WI38 (cell line): Measurements from ENCODE around the gene KIF18B.

ENCODE experiments used
- H3K4me3 ChIP-seq: 2 replicates; pipeline ENCODE4 v1.5.1; 2011; ENCODE audit warnings: low read depth, mild to moderate bottlenecking, control low read depth, low read length
- CTCF ChIP-seq: IDR thresholded peaks from 2 replicates; pipeline ENCODE4 v1.5.1; 2012; ENCODE audit warnings: low read depth, mild to moderate bottlenecking, control low read depth, low read length

Gene KIF18B

DNA sequence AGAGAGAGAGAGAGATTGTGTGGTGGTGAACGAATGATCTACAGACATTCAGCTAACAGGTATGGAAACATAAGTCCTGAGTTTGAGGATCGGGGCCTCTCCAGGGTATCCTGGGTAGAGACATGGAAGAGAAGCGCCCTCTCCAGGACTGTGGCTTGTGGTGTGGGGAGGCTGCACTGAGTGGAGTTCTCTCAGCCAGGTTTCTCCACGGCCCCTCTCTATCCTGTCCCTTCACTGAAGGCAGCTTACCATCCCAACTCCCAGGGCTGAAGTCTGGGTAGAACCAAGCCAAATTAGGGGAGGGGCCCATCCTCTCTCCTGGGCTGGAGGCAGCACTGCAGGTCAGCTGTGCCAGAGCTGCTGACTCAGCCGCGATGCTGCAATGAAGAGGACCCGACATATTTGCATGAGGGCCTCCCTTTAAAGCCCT lies 14.4 kb upstream of the KIF18B start:
- no peak overlapping the region for H3K4me3 ChIP-seq
- no peak for TF ChIP-seq CTCF

GRCh38 chr17:44960691-44961090 lies 13.1 kb upstream of the KIF18B start:
- no peak overlapping the region for H3K4me3 ChIP-seq
- TF ChIP-seq CTCF: no peak

- no peak for TF ChIP-seq CTCF
- H3K4me3 ChIP-seq: no peak overlapping the region
Measured at GRCh38 chr17:44959821-44960531, 12.4 kb upstream of the KIF18B start.

GRCh38 chr17:44956998-44957981 lies 9.7 kb upstream of the KIF18B start:
- TF ChIP-seq CTCF: no peak
- no peak overlapping the region for H3K4me3 ChIP-seq

DNA sequence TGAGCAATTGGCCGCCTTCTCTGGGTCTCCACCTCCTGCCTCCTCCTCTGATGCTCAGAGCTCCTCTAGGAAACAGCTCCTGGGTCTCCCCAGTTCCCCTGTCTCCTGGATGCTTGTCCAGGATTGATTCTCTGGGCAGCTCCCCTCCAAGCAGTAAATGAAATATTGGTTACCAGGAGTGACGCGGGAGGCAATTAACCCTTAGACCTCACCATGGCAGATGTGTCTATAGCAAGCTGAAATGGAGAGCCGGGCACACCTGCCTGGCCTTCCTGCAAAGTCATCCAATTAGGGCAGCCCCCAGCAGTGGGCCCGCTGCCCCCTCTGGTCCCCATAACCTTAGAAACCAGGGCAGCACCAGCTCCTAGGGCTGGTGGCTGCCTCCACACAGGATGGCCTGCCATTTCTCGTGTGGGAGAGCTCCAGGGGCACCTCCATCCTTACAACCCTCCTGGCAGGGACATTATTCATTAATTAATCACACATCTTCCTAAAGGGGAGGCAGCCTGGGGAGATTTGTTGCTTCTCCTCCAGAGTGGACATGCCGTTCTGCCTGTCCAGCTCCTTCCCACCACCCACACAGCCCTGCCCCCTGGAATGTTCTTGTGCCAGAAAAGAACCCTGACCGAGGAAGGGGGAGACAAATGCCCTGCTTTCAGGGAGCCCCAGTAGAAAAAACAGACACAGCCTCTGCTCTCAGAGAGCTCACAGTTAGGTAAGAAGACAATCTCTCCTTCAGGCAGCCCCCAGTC lies 8.3 kb upstream of the KIF18B start:
- H3K4me3 ChIP-seq: no peak overlapping the region
- no peak for TF ChIP-seq CTCF

DNA sequence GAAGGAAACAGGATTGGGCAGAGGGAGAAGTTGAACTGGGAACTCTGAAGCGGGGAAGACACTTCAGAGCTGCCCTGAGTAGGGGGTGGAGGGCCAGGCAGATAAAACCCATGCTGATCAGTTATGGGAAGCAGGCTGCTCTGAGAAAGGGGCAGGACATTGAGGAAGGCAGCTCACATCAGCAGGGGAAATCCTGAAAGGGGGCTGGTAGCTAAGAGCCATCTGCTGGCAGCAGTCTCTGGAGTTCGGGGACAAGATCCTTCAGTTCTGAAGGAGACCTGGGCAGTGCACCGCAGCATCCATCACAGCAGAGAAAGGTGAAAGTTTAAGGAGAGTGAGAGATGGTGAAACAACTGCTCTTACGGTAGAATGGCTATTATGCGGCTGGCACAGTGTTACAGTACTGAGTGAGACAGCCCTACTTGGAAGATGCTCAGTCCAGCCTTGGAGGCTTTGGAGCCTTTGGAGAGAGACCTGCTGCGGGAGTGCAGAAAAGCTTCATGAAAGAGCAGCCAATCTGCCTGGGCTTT lies 5.4 kb upstream of the KIF18B start:
- no peak overlapping the region for H3K4me3 ChIP-seq
- TF ChIP-seq CTCF: no peak
